ENCODE measurements around the gene RIOX2. TPM values are rescaled to one million over a fixed set of nuclear protein-coding genes. Genes with fewer than 3 reads are reported as not detected.

Gene RIOX2
- total and polyA plus RNA-seq, 2 of the 8 experiments (the other 6 are each of a cell fraction or from before 2014, with no cell fraction given) = 3.8 to 16.4 TPM

DNA sequence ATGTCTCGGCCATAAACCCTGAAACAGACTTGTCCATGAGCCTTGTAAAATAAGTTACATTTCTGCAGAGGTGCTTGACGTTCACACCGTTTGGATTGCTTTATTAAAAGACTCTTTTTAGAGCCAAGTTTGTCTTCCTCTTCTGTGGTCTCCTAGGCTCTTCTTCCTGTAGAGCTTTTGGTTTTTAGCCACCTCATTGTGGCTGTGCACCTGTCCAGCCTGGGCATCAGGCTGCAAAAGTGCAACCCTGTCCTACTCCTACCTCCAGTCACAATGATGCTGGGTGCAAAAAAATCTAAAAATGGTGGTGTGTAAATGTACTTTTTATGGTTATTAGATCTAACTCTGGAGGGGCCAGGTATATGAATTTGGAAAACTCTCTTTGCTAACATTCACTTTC is 2.8 kb upstream of the RIOX2 start (continued):
- TF ChIP-seq SRF (IDR thresholded peaks at IDR 0.05; ENCODE audit: low read depth, low read length) = no peak
- TF ChIP-seq, protein P1, sequence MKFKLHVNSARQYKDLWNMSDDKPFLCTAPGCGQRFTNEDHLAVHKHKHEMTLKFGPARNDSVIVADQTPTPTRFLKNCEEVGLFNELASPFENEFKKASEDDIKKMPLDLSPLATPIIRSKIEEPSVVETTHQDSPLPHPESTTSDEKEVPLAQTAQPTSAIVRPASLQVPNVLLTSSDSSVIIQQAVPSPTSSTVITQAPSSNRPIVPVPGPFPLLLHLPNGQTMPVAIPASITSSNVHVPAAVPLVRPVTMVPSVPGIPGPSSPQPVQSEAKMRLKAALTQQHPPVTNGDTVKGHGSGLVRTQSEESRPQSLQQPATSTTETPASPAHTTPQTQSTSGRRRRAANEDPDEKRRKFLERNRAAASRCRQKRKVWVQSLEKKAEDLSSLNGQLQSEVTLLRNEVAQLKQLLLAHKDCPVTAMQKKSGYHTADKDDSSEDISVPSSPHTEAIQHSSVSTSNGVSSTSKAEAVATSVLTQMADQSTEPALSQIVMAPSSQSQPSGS (IDR thresholded peaks at IDR 0.05; ENCODE audit: low read length) = no peak
